ENCODE measurements around the gene ABCD2.
A peak's percentile ranks its signal among the peaks of the same experiment; 100 is the strongest.
"Not testable (repeated sequence)": the region's sequence is repeated elsewhere in the genome, so short reads cannot be mapped to it uniquely, and the experiment has no call there.

The ABCD2 gene

DNA sequence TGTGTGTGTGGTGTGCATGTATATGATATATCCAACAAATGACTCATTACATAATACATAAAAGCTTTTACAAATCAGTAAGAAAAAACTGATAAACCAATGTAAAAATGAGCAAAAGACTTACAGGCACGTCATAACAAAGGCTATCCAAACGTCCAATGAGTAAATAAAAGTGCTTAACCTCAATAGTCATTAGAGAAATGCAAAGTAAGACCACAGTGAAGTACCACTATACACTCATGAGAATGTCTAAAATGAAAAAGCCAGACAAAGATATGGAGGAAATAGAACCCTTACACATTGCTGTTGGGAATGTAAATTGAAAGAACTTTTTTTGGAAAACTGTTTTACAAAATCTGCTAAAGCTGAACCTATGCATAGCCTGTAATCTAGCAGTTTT, 7.8 kb downstream of the ABCD2 start:
- no peak for DNase-seq

DNA sequence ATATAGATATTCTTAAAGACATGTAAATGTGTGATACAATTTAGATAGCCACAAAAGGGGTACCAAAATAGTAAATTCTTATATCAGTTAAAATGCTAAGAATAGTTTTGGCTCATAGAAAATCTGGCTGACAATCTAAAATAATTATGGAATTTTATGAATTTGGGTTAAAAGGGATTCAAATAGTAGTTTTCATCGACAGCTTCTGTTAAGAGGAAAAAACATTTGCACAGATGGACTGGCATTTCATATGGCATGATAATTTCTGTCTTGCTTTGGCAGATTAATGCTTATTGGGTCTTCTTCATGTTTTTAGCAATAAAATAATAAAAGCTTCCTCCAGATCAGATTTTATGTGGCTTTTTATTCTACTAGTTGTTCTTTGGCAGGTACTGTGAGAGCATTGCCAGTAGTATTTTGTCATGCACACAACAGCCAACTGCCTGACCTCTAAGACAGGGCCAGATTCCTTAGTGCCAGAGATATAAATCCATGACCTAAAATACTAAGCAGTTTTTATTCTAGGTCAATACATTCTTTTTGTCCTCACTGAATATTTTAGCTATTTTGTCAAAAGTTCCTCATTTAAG, 9.1 kb downstream of the ABCD2 start:
- no peak for DNase-seq

DNA sequence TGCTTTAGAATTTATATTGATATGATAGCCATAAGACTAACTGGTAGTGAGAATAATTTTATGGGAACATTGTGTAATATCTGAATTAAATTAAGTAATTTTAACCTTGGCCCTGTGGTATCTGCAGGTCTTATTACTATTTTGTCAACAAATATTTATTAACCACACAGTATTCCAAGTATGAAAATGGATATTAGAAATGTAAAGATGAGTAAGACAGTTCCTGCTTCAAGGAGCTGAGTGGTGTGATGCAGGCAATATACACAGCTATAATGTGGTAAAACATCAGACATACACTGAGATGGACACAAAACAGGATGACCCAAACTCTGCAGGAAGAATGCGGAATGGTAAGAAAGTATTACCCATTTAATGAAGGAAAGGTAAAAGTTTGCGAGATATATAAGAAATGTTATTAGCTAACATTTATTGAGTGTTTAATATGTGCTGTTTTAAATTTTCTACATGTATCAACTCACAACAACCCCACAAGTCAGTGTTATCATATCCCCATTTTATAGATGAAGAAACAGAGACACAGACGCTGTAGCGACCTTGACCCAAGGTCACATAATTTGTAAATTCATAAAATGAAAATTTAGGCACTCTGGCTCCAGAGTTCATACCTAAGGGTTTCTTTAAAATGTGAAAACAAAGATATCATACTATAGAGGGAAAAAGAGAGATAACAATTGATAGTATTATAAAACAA, 12.7 kb downstream of the ABCD2 start:
- DNase-seq = no peak

DNA sequence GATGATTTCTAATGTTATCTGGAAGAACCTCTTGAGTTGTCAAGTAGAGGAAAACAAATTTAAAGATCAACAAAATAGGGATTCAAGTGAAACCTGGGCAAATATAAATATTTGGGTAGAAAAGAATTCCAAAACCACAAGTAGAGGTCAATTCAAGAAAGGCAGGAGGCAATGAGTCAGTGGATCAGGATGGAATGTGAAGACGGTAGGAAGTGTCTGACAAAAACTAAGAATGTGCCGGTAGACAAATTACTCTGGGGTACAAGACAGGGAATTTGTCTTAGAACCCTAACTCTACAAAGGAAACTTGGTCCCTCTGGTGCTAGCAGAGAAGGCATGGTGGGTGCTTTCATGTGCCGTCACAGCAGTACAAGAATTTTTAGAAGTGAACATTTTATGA, 13.6 kb downstream of the ABCD2 start:
- DNase-seq = no peak

DNA sequence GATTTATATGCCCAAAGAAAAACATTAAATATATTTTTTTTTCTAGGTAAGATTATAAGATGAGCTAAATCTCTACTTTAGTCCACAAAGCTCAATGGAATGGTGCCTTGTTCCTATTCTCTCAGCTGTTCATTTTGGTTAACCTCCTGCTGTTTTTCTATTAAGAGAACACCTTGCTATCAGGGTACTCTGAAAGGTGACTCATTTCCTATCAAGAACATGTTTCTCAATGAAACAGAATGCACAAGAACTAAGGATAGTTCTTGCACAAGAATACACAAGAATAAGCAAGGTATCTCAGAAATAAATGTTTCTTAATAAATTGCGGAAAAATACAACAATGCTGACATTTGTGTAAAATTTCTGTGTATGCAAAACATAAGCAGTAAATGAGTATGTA, 14.1 kb downstream of the ABCD2 start:
- DNase-seq = no peak

DNA sequence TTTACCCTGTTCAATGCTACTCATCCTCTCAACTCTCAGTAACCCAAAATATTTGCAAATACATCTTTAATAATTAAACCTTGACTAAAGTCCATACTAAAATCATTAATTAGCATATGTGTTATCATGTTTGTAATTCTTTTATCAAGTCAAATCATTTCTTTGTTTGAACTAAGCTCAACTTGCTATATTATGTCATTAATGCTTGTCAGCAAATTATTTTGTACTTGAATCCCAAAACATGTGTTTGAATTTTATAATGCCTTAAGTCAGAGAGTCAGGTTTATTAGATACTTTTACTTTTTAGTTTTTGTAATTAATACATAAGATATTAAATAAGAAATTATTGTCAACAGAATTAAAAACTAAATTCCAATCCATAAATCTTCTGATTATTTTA, 16.5 kb downstream of the ABCD2 start:
- DNase-seq = no peak

DNA sequence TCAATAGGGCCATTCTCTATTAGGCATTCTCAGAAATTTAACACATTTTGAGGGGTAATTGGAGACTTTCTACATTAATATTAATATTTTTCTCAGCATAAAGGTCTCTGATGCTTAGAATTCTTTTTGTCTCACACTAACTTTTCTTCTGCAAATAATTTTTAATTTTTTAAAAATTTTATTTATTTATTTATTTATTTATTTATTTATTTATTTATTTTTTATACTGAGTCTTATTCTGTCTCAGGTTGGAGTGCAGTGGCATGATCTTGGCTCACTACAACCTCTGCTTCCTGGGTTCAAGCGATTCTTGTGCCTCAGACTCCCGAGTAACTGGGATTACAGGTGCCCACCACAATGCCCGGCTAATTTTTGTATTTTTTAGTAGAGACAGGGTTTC, 17.7 kb downstream of the ABCD2 start:
- not testable (repeated sequence) for DNase-seq

DNA sequence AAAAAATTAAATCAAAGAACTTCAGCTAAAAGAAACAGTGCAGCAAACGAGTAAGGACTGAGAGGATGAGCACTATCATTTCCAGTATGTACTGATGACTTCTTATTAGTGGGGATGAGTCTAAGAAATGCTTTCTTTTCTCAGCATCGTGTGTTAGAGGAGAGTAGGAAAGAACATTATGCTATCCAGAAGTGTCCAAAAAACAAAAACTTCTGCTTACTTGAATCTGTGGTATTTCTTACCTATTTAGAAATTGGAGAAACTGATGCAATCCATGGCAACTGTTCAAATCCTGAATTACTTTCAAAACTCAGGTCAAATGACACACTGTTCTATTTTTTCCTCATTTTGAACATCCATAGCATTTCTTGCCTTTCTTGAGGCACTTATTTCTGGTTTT, 23.7 kb downstream of the ABCD2 start:
- no peak for DNase-seq

DNA sequence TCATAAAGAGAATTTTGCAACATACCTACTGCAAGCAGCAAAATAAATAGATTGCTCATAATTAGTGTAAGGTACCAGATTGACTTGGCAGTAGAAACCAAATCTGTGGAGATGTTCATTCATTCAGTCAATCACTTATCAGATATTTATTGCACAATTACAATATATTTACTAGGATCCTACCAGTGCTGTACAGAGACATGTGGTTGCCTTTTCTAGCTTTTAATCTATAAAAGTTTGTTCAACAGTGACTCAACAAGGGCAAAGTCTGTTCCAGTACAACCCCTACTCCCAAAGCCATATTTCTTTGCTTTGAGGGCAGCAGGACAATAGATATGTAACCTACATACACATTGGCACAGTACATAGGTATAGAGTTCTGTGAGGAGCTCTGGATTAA, 27.3 kb downstream of the ABCD2 start:
- no peak for DNase-seq

DNA sequence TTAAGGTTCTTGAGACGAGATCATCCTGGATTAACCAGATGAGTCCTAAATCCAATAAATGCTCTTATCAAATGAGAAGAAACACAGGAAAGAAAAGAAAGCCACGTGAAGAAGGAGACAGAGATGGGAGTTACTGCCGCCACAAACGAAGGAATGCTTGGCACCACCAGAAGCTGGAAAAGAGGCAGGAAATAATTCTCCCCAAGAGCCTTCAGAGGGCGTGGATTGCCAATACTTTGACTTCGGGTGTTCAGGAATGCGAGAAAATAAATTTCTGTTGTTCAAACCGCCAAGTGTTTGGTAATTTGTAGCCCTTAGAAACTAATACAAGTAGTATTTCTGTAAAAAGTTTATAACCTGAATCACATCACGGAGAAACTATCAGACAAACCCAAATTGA, 31.3 kb downstream of the ABCD2 start:
- DNase-seq = no peak

DNA sequence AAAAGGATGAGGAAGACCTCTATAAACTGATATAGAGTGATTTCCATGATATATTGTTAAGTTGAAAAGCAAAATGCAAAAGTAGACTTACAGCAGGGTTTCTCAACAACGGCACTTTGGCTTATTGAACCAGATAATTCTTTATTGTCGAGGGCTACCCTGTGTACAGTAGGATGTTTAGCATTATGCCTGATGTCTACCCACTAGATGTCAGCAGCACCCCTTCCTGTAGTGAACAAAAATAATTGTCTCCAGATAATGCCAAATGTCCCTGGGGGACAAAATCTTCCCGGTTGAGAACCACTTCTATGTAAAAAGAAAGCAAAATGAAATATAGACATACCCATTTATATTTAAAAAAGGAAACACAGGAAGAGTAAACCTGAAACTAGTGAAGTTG, 32.4 kb downstream of the ABCD2 start:
- peak in 1 of 2 experiments; percentile 46 for DNase-seq

DNA sequence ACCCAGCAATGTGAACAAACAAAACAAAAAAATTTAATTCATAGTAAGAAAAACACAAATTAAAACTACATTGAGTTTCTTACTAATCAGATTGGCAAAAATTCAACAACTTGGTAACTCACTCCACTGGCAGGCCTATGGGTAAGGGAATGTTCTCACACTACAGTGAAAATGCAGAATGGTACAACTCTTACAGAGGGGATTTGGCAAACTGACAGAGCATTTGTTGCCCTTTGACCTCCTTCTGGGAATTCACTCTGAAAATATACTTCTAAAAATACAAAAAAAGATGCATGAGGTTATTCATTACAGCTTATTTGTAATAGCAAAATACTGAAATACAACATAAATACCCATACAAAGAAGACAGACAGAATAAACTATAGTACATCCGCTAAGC, 32.8 kb downstream of the ABCD2 start:
- DNase-seq = no peak

DNA sequence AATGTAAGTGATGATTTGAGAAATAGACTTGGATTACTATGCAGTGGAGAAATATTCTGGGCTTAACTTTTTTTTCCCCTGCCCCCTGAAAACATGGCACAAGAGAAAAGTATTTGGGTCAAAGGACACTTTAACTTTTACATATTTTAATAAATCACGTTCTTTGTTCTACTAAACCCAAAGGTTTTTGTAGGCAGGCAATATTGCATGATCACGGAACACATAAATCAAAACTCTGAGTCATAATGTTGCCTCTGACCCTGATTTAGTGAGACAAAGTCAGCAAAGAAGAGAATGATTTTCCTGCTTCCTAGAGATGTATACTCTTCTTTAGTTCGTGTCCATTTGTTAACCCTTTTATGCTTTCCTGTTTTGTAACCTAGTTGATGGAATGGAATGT, 38.0 kb downstream of the ABCD2 start:
- no peak for DNase-seq

DNA sequence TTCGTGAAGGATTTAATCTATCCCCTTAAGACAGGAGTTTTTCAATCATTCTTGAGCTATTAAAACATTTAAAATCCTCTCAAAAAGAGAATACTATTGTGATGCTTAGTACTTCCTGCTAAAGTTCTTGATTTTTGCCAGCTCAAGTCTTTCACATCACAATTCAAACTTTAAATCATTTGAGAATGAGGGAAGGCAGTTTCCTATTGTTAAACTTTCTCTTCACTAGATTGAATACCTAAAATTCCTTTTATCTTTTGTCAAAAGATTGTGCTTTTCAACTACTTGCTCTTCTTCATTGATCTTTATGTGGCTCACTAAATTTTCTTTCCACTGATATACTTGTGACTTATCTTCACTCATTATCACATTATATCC, 44.1 kb downstream of the ABCD2 start:
- DNase-seq = no peak

DNA sequence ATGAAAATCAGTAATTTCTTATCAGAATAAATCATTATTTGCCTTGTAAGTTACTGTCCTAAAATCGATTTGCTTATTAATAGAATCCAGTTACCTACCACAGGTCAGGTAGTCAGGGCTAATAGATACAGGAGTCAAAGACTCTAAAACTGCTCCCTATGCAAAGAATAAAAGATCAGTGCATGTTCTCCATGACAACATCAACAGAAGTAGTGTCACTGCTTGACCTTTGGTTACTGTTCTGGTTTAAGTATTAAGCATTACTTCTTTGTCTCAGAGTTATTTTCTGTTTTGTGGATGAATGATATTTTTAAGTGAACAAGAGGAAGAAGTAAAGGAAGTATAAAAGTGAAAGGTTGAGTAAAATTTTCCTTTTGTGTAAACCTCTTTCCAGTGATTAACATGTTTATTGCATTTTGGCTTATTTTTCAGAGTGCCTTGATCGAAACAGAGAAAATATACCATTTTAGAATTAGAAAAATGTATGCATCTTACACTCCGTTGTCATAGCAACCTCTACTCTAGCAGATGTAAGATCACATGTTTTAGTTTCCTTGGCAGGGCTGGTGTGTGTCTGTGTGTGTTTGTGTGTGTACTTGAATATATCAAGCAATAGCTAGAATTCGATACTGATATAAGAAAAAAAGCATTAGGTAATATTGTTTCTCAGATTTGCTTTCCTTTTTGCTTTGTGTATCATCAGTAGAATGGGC, 44.7 kb downstream of the ABCD2 start:
- DNase-seq = peak in 1 of 2 experiments; percentile 0

DNA sequence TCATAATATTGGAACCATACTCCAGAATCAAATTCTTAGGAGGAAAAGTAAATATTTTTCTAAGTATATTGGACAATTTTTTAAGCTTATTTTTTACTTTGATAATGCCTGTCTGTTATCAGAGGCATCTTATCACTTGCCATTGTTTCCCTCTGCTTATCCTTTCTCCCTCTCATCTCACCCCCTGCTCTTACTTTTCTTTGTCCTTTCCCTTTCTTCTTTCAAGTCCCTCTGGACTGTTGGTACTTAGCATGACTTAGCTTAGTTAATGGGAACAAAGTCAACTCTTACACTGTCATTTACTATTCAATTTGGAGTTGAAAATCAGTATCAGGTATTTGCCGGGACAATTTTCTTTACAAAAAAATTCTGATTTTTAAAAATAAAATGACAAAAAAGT, 45.2 kb downstream of the ABCD2 start:
- DNase-seq = no peak

DNA sequence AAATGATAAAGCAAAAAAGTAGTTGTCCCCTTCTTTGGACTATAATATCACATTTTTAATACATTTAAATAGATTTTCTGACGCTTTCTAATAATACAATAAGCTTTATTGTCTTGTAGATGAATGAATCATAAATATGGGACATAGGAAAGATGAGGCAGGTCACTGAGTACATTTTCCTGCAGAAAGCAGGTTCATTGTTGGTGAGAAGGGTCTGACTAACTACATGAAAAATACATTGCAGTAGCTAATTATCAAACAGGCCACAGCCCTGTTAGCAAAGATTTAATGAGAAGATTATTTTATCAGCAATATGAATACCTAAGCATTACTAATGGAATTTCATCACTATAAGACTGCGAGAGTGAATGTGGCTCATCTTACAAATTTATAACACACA, 45.6 kb downstream of the ABCD2 start:
- DNase-seq = no peak

DNA sequence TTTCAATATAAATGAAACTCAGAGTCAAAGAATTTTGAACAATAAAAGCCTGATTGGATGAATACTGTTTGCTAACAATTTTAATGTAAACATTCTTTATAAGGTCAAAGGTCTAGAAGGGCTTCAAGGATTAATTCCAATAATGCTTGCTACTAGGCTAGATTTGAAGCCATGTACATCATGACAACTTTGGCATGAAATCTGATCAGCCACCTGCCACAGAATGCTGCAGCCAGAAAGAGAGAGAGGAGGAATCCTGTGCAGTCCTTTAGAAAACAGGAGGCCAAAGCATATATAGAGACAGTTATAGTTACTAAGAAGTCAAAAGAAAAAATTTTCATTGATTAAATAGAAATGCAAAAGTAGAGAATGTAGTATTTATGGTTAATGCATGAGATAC, 47.1 kb downstream of the ABCD2 start:
- no peak for DNase-seq

DNA sequence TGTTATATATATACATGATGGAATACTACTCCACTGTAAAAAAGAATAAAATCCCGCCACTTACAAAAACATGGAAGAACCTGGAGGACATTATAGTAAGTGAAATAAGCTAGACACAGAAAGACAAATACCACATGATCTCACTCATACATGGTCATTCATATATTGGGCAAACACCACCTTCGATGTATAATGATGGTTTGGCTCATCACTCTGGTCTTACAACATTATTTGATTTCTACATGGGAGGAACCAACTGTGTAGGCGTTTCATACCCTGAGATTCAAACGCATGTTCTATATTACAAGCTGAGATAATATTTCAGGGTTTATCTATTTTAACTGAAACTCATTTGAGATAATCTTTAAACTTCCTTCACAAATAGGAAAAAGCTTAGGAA, 48.3 kb downstream of the ABCD2 start:
- no peak for DNase-seq

DNA sequence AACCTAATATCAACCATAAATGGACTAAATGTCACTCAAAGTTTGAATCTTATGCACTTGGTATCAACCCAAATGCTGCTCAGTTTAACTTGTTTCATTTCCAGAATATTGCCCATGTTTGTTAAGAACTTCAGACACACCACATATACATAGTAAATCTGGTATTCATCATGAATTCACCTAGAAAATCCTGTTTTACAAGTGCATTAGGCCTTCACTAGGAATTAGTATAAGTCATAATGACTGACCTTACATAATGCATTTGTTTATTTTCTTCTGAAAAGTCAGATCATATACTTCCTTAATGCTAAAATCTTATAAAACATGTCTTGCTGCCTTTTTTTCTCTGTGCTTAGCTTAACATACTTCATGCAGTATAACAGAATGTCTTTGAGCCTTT, 66.1 kb downstream of the ABCD2 start:
- DNase-seq = no peak

DNA sequence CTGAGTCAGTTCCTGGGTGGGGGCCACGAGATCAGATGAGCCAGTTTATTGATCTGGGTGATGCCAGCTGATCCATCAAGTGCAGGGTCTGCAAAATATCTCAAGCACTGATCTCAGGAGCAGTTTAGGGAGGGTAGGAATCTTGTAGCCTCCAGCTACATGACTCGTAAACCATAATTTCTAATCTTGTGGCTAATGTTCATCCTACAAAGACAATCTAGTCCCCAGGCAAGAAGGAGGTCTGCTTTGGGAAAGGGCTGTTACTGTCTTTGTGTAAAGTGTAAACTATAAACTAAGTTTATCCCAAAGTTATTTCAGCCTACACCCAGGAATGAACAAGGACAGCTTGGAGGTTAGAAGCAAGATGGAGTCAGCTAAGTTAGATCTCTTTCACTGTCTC, 75.4 kb downstream of the ABCD2 start:
- DNase-seq = not testable (repeated sequence)

DNA sequence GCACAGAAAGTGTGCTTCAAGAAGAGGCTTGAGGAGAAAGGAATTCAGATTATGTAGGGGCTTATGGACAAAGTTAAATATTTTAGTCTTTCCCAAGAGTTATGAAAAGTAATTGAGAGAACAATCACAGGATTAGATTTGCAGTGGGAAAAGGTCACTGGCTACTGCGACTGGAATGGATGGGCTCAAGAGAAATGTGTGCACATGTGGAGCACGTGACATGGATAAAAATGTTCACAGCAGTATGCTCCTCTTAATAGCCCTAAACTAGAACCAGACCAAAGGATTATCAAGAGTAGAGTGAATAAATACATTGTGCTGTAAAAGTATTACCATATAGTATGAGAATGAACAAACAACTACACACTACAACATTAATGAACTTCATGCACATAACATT, 78.1 kb downstream of the ABCD2 start:
- DNase-seq = no peak

DNA sequence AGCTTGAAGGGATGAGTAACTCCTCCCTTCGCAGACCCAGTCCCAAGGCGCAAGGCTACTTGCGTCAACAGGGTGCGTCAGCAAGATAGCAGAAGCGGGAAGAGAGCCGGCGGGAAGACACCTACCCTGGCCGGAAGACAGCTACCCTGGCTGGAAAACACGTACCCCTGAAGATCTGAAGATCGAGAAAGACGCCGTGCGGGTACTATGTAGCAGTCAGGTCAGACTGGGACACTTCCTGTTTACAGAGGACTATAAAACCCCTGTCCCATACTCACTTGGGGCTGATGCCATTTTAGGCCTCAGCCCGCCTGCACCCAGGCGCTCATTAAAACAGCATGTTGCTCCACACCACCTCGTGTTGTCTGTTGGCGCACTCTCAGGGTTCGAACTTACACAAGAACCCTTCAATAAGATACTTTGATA, 80.9 kb downstream of the ABCD2 start:
- no peak for DNase-seq

DNA sequence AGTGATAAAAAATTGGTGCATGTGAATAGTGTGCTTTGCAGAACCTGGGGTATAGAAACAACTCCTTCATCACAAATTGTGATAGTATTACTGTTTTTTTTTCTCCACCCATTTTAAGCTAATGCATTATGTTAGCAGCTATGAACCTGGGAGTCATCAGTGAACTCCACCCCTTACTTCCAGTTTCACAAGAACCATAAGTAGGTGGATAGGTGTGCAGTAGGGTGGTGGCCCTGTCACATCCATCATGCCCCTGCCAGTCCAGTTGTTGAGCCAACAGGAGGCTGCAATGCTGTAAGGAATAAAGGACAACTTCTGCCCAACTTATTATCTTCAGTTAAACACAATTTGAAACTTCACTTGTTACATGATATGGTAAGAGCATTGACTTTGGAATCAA, 85.7 kb downstream of the ABCD2 start:
- DNase-seq = no peak

DNA sequence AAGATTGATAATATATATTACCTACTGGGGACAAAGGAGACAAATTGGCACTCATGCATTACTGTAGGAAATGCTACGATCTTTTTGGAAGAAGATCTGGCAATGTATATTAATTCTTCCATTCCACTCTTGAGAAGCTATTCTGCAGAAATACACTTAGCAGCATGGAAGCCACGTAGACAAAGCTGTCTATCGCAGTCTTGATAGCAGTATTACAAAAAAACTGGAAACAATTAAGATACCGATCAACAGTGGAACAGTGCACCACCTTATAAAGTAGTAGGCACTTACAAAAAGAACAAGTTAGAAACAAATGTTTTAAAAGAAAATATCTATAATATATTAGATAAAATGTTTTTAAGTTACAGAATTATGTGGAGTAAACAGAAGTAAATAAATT, 87.2 kb downstream of the ABCD2 start:
- no peak for DNase-seq

Measured in NCI-H526 (cell line).